Loucy (cell line): ENCODE data around the gene SYMPK.

Experiments used
- H2AFZ ChIP-seq: fragments of 200-600 bp; sonication (generic); 2 replicates; pipeline ENCODE4 v1.6.0; 2016; ENCODE audit warnings: antibody characterized with exemption, mild to moderate bottlenecking, low read length, moderate library complexity
- H3F3A ChIP-seq: fragments of 200-600 bp; 2 replicates; pipeline ENCODE4 v1.6.0; 2016; ENCODE audit warnings: antibody characterized with exemption, low read depth, mild to moderate bottlenecking
- H3K27me3 ChIP-seq: fragments of 200-600 bp; sonication (generic); 2 replicates; pipeline ENCODE4 v1.6.1; 2014; ENCODE audit warnings: low read length, mild to moderate bottlenecking; ENCODE audit not compliant: insufficient read depth, poor library complexity, severe bottlenecking
- H3K36me3 ChIP-seq: fragments of 200-600 bp; sonication (generic); 2 replicates; pipeline ENCODE4 v1.6.1; 2016; ENCODE audit warnings: low read length; ENCODE audit not compliant: insufficient read depth
- H3K4me1 ChIP-seq: fragments of 200-600 bp; sonication (generic); 2 replicates; pipeline ENCODE4 v1.5.1; 2014; ENCODE audit warnings: low read length, mild to moderate bottlenecking; ENCODE audit not compliant: insufficient read depth, poor library complexity, severe bottlenecking
- H3K4me2 ChIP-seq: fragments of 200-600 bp; sonication (generic); 2 replicates; pipeline ENCODE4 v1.6.0; 2014; ENCODE audit warnings: antibody characterized with exemption, low read length, low read depth, mild to moderate bottlenecking; ENCODE audit not compliant: poor library complexity, severe bottlenecking
- H3K4me3 ChIP-seq: fragments of 200-600 bp; sonication (generic); 2 replicates; pipeline ENCODE4 v1.5.1; 2014; ENCODE audit warnings: low read length, mild to moderate bottlenecking, mixed read lengths; ENCODE audit not compliant: poor library complexity, severe bottlenecking
- H3K79me2 ChIP-seq: fragments of 200-600 bp; sonication (generic); 2 replicates; pipeline ENCODE4 v1.6.1; 2014; ENCODE audit warnings: low read length; ENCODE audit not compliant: insufficient read depth
- H3K9ac ChIP-seq: fragments of 200-600 bp; sonication (generic); 2 replicates; pipeline ENCODE4 v1.6.0; 2014; ENCODE audit warnings: mild to moderate bottlenecking, low read depth, low read length, moderate library complexity; ENCODE audit not compliant: poor library complexity, severe bottlenecking
- H3K9me2 ChIP-seq: fragments of 200-600 bp; sonication (generic); replicated peaks from 2 replicates; pipeline ENCODE4 v1.6.1; 2016; ENCODE audit warnings: low read depth, low read length, mixed read lengths
- H3K9me3 ChIP-seq: fragments of 200-600 bp; sonication (generic); 2 replicates; pipeline ENCODE4 v1.6.1; 2014; ENCODE audit warnings: mild to moderate bottlenecking, antibody characterized with exemption, low read length, low read depth; ENCODE audit not compliant: insufficient read depth
- H4K20me1 ChIP-seq: fragments of 200-600 bp; sonication (generic); 2 replicates; pipeline ENCODE4 v1.6.0; 2014; ENCODE audit warnings: antibody characterized with exemption, low read length, mild to moderate bottlenecking; ENCODE audit not compliant: insufficient read depth, poor library complexity, severe bottlenecking
- EZH2phosphoT487 ChIP-seq: fragments of 200-600 bp; IDR thresholded peaks from 2 replicates; pipeline ENCODE4 v1.6.1; 2018; ENCODE audit warnings: antibody characterized with exemption, mild to moderate bottlenecking, moderate library complexity, borderline replicate concordance
- TF ChIP-seq, protein P1 (sequence below): fragments of 200-600 bp; sonication (generic); conservative IDR thresholded peaks from 2 replicates; pipeline ENCODE4 v1.5.1; 2014; ENCODE audit warnings: mild to moderate bottlenecking, antibody characterized with exemption, low read length

SYMPK gene

DNA sequence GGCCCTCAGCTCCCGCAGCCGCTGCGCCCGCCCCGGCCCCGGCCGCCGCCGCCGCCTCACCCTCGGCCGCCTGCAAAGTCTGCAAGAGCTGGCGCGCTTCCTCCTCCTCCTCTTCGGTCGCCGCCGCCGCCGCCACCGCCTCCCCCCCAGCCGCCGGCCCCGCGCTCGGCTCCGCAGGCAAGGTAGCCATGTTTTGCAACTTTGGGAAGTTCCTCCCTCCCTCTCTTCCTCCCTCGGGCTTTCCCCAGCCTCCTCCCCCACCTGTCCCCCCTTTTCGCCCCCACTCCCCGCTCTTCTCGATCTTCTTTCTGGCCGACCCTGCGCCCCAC lies 94.3 kb downstream of the SYMPK start:
- H3K27me3 ChIP-seq = no peaks in the 10 kb centered on the region
- H3K4me1 ChIP-seq = peaks cover 8% of the 10 kb centered on the region
- H3F3A ChIP-seq = no peaks in the 10 kb centered on the region
- no peaks in the 10 kb centered on the region for H4K20me1 ChIP-seq
- H2AFZ ChIP-seq = peak overlapping the region; percentile 79
- peaks cover 9% of the 10 kb centered on the region for H3K79me2 ChIP-seq
- no peaks in the 10 kb centered on the region for H3K36me3 ChIP-seq
- TF ChIP-seq, protein P1, sequence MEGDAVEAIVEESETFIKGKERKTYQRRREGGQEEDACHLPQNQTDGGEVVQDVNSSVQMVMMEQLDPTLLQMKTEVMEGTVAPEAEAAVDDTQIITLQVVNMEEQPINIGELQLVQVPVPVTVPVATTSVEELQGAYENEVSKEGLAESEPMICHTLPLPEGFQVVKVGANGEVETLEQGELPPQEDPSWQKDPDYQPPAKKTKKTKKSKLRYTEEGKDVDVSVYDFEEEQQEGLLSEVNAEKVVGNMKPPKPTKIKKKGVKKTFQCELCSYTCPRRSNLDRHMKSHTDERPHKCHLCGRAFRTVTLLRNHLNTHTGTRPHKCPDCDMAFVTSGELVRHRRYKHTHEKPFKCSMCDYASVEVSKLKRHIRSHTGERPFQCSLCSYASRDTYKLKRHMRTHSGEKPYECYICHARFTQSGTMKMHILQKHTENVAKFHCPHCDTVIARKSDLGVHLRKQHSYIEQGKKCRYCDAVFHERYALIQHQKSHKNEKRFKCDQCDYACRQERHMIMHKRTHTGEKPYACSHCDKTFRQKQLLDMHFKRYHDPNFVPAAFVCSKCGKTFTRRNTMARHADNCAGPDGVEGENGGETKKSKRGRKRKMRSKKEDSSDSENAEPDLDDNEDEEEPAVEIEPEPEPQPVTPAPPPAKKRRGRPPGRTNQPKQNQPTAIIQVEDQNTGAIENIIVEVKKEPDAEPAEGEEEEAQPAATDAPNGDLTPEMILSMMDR = no peak
- TF ChIP-seq EZH2phosphoT487 = no peak
- H3K4me2 ChIP-seq = peak overlapping the region; percentile 75
- peak overlapping the region; percentile 85 for H3K4me3 ChIP-seq
- no peaks in the 10 kb centered on the region for H3K9me3 ChIP-seq
- peak overlapping the region; percentile 89 for H3K9ac ChIP-seq
- H3K9me2 ChIP-seq = no peaks in the 10 kb centered on the region

DNA sequence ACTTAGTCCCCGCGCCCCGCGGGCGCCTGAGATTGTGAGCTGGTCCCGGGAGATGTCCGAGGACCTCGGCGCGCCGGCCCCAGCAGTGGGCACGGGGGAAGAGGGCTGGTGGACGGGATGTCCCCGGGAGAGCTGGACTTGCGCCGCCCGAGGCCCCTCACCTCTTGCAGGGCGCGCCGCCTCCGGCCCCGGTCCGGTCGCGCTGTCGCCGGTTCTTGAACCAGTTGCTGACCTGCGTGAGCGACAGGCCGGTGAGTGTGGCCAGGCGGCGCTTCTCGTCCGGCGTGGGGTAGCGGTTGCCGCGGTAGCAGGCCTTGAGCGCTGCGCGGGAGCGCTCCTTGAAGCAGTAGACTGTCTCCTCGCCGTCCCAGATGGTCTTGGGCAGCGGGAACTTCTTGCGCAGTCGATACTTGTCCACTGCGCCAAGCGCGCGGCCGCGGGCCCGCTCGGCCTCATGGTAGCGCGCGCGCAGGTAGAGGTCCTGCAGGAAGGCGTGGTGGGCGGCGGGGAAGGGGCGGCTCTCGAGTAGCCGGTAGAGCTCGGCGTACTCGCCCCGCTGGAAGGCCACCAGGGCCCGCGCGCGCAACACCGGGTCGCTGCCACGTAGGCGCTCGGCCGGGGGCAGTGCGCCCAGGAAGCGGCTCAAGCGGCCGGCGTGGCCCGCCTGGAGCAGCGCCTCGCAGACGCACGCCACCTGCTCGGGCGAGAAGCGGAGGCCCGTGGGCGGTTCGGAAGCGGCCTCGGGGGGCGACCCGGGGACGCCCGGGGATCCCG lies 94.9 kb downstream of the SYMPK start:
- Histone ChIP-seq H3K27me3 (no peaks in the 10 kb centered on the region), H4K20me1 (no peaks in the 10 kb centered on the region), H3K4me3 (peak overlapping the region; percentile 85), H3K9me3 (no peaks in the 10 kb centered on the region), H3K79me2 (peaks cover 9% of the 10 kb centered on the region), H2AFZ (no peak overlapping the region), H3K4me1 (peaks cover 8% of the 10 kb centered on the region), H3K4me2 (peak overlapping the region; percentile 75), H3K36me3 (no peaks in the 10 kb centered on the region), H3K9ac (peak overlapping the region; percentile 89), H3F3A (no peaks in the 10 kb centered on the region), H3K9me2 (no peaks in the 10 kb centered on the region)
- TF ChIP-seq, protein P1 = no peak
- TF ChIP-seq EZH2phosphoT487 = no peak

DNA sequence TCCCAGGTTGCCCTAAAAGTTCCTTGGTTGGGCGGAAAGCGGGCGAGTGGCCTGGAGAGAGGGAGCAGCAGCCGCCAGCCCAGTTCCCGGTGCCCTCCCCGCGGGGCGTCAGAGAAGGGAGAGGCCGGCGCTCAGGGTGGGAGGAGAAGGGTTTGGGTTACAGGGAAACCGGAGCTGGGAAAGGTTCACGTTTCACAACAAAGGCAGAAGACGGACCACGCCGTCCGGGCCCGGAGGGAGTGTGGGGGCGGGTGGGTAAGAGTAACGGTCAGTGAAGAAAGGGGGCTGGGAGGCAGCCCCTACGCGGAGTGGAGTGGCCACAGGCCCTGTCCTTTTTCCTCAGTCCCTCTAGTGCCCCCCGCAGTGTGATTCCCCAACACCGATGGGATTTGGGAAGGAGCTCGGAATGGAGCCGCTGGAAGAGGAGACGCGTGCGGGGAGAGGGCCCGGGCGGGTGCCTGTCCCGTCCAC lies 95.5 kb downstream of the SYMPK start:
- Histone ChIP-seq H3K9ac (no peak overlapping the region), H3K4me3 (peak overlapping the region; percentile 85), H3K9me2 (no peaks in the 10 kb centered on the region), H3F3A (no peaks in the 10 kb centered on the region), H2AFZ (no peak overlapping the region), H3K79me2 (peaks cover 9% of the 10 kb centered on the region), H3K4me2 (peak overlapping the region; percentile 75), H3K9me3 (no peaks in the 10 kb centered on the region), H3K27me3 (no peaks in the 10 kb centered on the region), H3K4me1 (peaks cover 8% of the 10 kb centered on the region), H4K20me1 (no peaks in the 10 kb centered on the region), H3K36me3 (no peaks in the 10 kb centered on the region)
- no peak for TF ChIP-seq EZH2phosphoT487
- TF ChIP-seq, protein P1 = no peak
